ENCODE data around the gene ARHGAP31. TPM values are rescaled to one million over a fixed set of nuclear protein-coding genes. Genes with fewer than 3 reads are reported as not detected.

Gene ARHGAP31
- total and polyA plus RNA-seq, 2 donors (not counting 1 experiment from before 2014, with no cell fraction given): 3.5 to 8.1 TPM

DNA sequence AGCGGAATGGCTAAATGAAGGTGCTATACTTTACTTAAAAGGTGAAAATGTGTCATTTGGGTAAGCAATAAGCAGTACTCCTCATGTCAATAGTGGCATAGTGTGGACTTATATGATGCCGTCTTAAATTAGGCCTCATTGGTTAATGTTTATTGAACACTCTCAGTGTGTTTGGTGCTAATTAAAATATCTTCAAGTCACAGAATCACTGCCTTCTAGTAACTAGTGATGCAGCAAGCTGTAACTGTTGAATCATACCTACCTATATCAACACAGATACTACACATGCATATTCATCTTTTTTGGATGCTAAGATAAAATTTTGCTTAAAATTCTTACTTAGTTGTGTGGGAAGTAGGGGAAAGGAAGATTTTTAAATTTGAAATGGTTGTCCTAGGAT lies 30.7 kb downstream of the ARHGAP31 start:
- Histone ChIP-seq H3K79me2 (ENCODE audit: control insufficient read depth, insufficient read depth, low read length) (no peaks in the 10 kb centered on the region), H3K4me3 (replicated peaks in 1 of 4; ENCODE audit: control extremely low read depth in 1 of 4, insufficient read depth in 1 of 4, low read depth in 3 of 4, low read length in 4 of 4) (no peak overlapping the region), H3K9me3 (ENCODE audit: control insufficient read depth, insufficient read depth, low read depth, low read length) (no peaks in the 10 kb centered on the region), H3K36me3 (ENCODE audit: control insufficient read depth, insufficient read depth, low read length) (no peaks in the 10 kb centered on the region), H3K4me1 (ENCODE audit: control insufficient read depth, extremely low read depth, insufficient read depth, low read length) (no peaks in the 10 kb centered on the region), H2AFZ (ENCODE audit: low read length) (no peak overlapping the region), H3K27ac (ENCODE audit: insufficient read depth, low read length) (no peak overlapping the region), H4K20me1 (ENCODE audit: control insufficient read depth, extremely low read depth, insufficient read depth, low read length) (no peaks in the 10 kb centered on the region), H3K27me3 (ENCODE audit: control insufficient read depth, insufficient read depth, low read length) (no peaks in the 10 kb centered on the region), H3K4me2 (ENCODE audit: extremely low read depth, insufficient read depth, low read length) (no peak overlapping the region), H3K9ac (ENCODE audit: insufficient read depth, low read length) (no peak overlapping the region)
- DNase-seq (ENCODE audit: low read depth in 2 of 2): no peak
- no peak for TF ChIP-seq CTCF (conservative IDR thresholded peaks at IDR 0.05 in 1 of 2, IDR thresholded peaks at IDR 0.05 in 1 of 2; ENCODE audit: low read depth in 1 of 2, low read length in 2 of 2)
- no peak for TF ChIP-seq EZH2 (IDR thresholded peaks at IDR 0.05; ENCODE audit: low read length, missing control alignments)

GRCh38 chr3:119326976-119327375 lies 32.8 kb downstream of the ARHGAP31 start:
- no peak overlapping the region for H3K27ac ChIP-seq (ENCODE audit: insufficient read depth, low read length)
- H3K4me1 ChIP-seq (ENCODE audit: control insufficient read depth, extremely low read depth, insufficient read depth, low read length): no peaks in the 10 kb centered on the region
- H3K79me2 ChIP-seq (ENCODE audit: control insufficient read depth, insufficient read depth, low read length): no peaks in the 10 kb centered on the region
- H3K27me3 ChIP-seq (ENCODE audit: control insufficient read depth, insufficient read depth, low read length): no peaks in the 10 kb centered on the region
- no peak overlapping the region for H2AFZ ChIP-seq (ENCODE audit: low read length)
- H3K9ac ChIP-seq (ENCODE audit: insufficient read depth, low read length): no peak overlapping the region
- H3K4me2 ChIP-seq (ENCODE audit: extremely low read depth, insufficient read depth, low read length): no peak overlapping the region
- H3K4me3 ChIP-seq (replicated peaks in 1 of 4; ENCODE audit: control extremely low read depth in 1 of 4, insufficient read depth in 1 of 4, low read depth in 3 of 4, low read length in 4 of 4): no peak overlapping the region
- H3K36me3 ChIP-seq (ENCODE audit: control insufficient read depth, insufficient read depth, low read length): no peaks in the 10 kb centered on the region
- TF ChIP-seq EZH2 (IDR thresholded peaks at IDR 0.05; ENCODE audit: low read length, missing control alignments): no peak
- TF ChIP-seq CTCF (conservative IDR thresholded peaks at IDR 0.05 in 1 of 2, IDR thresholded peaks at IDR 0.05 in 1 of 2; ENCODE audit: low read depth in 1 of 2, low read length in 2 of 2): no peak
- no peaks in the 10 kb centered on the region for H3K9me3 ChIP-seq (ENCODE audit: control insufficient read depth, insufficient read depth, low read depth, low read length)
- DNase-seq (ENCODE audit: low read depth in 2 of 2): no peak
- no peaks in the 10 kb centered on the region for H4K20me1 ChIP-seq (ENCODE audit: control insufficient read depth, extremely low read depth, insufficient read depth, low read length)

GRCh38 chr3:119329551-119329950 lies 35.4 kb downstream of the ARHGAP31 start:
- no peak for DNase-seq (ENCODE audit: low read depth in 2 of 2)
- Histone ChIP-seq H3K9me3 (ENCODE audit: control insufficient read depth, insufficient read depth, low read depth, low read length) (no peaks in the 10 kb centered on the region), H4K20me1 (ENCODE audit: control insufficient read depth, extremely low read depth, insufficient read depth, low read length) (no peaks in the 10 kb centered on the region), H3K27ac (ENCODE audit: insufficient read depth, low read length) (no peak overlapping the region), H3K27me3 (ENCODE audit: control insufficient read depth, insufficient read depth, low read length) (no peaks in the 10 kb centered on the region), H3K79me2 (ENCODE audit: control insufficient read depth, insufficient read depth, low read length) (no peaks in the 10 kb centered on the region), H3K4me3 (replicated peaks in 1 of 4; ENCODE audit: control extremely low read depth in 1 of 4, insufficient read depth in 1 of 4, low read depth in 3 of 4, low read length in 4 of 4) (no peak overlapping the region), H2AFZ (ENCODE audit: low read length) (no peak overlapping the region), H3K4me2 (ENCODE audit: extremely low read depth, insufficient read depth, low read length) (no peak overlapping the region), H3K4me1 (ENCODE audit: control insufficient read depth, extremely low read depth, insufficient read depth, low read length) (no peaks in the 10 kb centered on the region), H3K9ac (ENCODE audit: insufficient read depth, low read length) (no peak overlapping the region), H3K36me3 (ENCODE audit: control insufficient read depth, insufficient read depth, low read length) (no peaks in the 10 kb centered on the region)
- TF ChIP-seq EZH2 (IDR thresholded peaks at IDR 0.05; ENCODE audit: low read length, missing control alignments): no peak
- TF ChIP-seq CTCF (conservative IDR thresholded peaks at IDR 0.05 in 1 of 2, IDR thresholded peaks at IDR 0.05 in 1 of 2; ENCODE audit: low read depth in 1 of 2, low read length in 2 of 2): no peak
